ENCODE measurements around the gene IL6ST. TPM values are rescaled to one million over a fixed set of nuclear protein-coding genes. Genes with fewer than 3 reads are reported as not detected.

The IL6ST gene
- total RNA-seq, 1 experiment from 2014 or later, result 60.2 TPM

- Histone ChIP-seq H3F3A (ENCODE audit: insufficient read depth, low read depth) (peaks cover 21% of the 10 kb centered on the region), H3K9me2 (ENCODE audit: insufficient read depth) (no peaks in the 10 kb centered on the region), H3K79me2 (ENCODE audit: low read depth) (no peaks in the 10 kb centered on the region), H3K27me3 (ENCODE audit: insufficient read depth, low read depth) (no peaks in the 10 kb centered on the region), H3K27ac (no peak overlapping the region), H4K20me1 (ENCODE audit: insufficient read depth) (no peaks in the 10 kb centered on the region), H3K9me3 (ENCODE audit: insufficient read depth, low read depth) (no peaks in the 10 kb centered on the region), H2AFZ (no peak overlapping the region), H3K4me3 (no peak overlapping the region), H3K36me3 (ENCODE audit: low read depth) (no peaks in the 10 kb centered on the region), H3K4me1 (replicated peaks; ENCODE audit: insufficient read depth) (peaks cover 26% of the 10 kb centered on the region), H3K4me2 (no peak overlapping the region)
- intact Hi-C loops (cut with micrococcal nuclease; ENCODE audit: unreplicated experiment), result no loop called here
- CTCF ChIA-PET, result no interaction called here
- POLR2A ChIA-PET (ENCODE audit: unreplicated experiment), result no interaction called here
- TF ChIP-seq EZH2 (IDR thresholded peaks at IDR 0.05; ENCODE audit: low read depth) (no peak), CTCF (conservative IDR thresholded peaks at IDR 0.05) (no peak)
- BruUV-seq (replicated peaks), result no TSS peak
- DNase-seq, result no peak
Observed at GRCh38 chr5:56028708-56029107, 33.9 kb upstream of the IL6ST start.

DNA sequence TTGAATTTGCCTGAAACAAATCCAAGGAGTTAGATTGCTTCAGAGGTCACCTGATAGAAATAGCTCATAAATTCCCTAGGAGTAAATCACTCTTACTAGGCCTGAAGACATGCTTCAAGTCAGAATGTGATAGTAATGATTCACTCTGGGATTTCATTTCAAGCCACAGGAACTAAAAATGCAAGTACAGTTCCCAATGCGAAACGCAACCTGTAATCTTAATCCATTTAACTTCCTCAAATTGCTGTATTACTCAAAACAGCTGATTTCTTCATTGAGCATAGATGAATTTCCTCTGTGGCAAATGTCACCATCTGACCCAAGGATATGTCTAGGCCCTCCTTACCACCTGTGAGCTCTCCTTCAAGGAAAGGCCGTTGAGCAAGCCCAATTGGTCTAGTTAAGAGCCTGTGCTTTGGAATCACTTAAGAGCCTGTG is 32.1 kb upstream of the IL6ST start:
- POLR2A ChIA-PET (ENCODE audit: unreplicated experiment), result interaction anchor here (0.7 kb wide), 1 partner anchor 19 kb away, joined by 5 read pairs; no protein-coding TSS in a partner anchor
- no peaks in the 10 kb centered on the region for H3K36me3 ChIP-seq (ENCODE audit: low read depth)
- DNase-seq, result peak in 1 of 2 experiments; percentile 96
- intact Hi-C loops (cut with micrococcal nuclease; ENCODE audit: unreplicated experiment), result no loop called here
- no peaks in the 10 kb centered on the region for H3K9me2 ChIP-seq (ENCODE audit: insufficient read depth)
- H3K4me1 ChIP-seq (replicated peaks; ENCODE audit: insufficient read depth), result peaks cover 29% of the 10 kb centered on the region
- CTCF ChIA-PET, result no interaction called here
- no peaks in the 10 kb centered on the region for H4K20me1 ChIP-seq (ENCODE audit: insufficient read depth)
- H3K4me2 ChIP-seq, result peak overlapping the region; percentile 39
- no TSS peak for BruUV-seq (replicated peaks)
- no peak for TF ChIP-seq EZH2 (IDR thresholded peaks at IDR 0.05; ENCODE audit: low read depth)
- TF ChIP-seq CTCF (conservative IDR thresholded peaks at IDR 0.05), result no peak
- no peak overlapping the region for H3K4me3 ChIP-seq
- H3K9me3 ChIP-seq (ENCODE audit: insufficient read depth, low read depth), result no peaks in the 10 kb centered on the region
- no peaks in the 10 kb centered on the region for H3K27me3 ChIP-seq (ENCODE audit: insufficient read depth, low read depth)
- peak overlapping the region; percentile 87 for H3K27ac ChIP-seq
- peaks cover 21% of the 10 kb centered on the region for H3F3A ChIP-seq (ENCODE audit: insufficient read depth, low read depth)
- H2AFZ ChIP-seq, result 0 out of 2 replicates have a peak overlapping the region, but pooled peaks have one; percentile 11
- no peaks in the 10 kb centered on the region for H3K79me2 ChIP-seq (ENCODE audit: low read depth)

- Histone ChIP-seq H3K9me2 (ENCODE audit: insufficient read depth) (no peaks in the 10 kb centered on the region), H3K36me3 (ENCODE audit: low read depth) (no peaks in the 10 kb centered on the region), H3K27me3 (ENCODE audit: insufficient read depth, low read depth) (no peaks in the 10 kb centered on the region), H3K27ac (peak overlapping the region; percentile 87), H2AFZ (peak overlapping the region; percentile 73), H3K4me2 (peak overlapping the region; percentile 44; the same call in 1 of the 2 replicates), H3K4me3 (no peak overlapping the region), H3K4me1 (replicated peaks; ENCODE audit: insufficient read depth) (peaks cover 29% of the 10 kb centered on the region), H3K79me2 (ENCODE audit: low read depth) (no peaks in the 10 kb centered on the region), H3F3A (ENCODE audit: insufficient read depth, low read depth) (peaks cover 21% of the 10 kb centered on the region), H3K9me3 (ENCODE audit: insufficient read depth, low read depth) (no peaks in the 10 kb centered on the region), H4K20me1 (ENCODE audit: insufficient read depth) (no peaks in the 10 kb centered on the region)
- DNase-seq, result no peak
- intact Hi-C loops (cut with micrococcal nuclease; ENCODE audit: unreplicated experiment), result no loop called here
- CTCF ChIA-PET, result no interaction called here
- TF ChIP-seq CTCF (conservative IDR thresholded peaks at IDR 0.05), result no peak
- no peak for TF ChIP-seq EZH2 (IDR thresholded peaks at IDR 0.05; ENCODE audit: low read depth)
- POLR2A ChIA-PET (ENCODE audit: unreplicated experiment), result no interaction called here
- BruUV-seq (replicated peaks), result no TSS peak
Observed at GRCh38 chr5:56025151-56025885, 30.6 kb upstream of the IL6ST start.

Data from PC-9 (cell line).